Activated T-helper 17 cell treated with anti-CD3 and anti-CD28 coated beads, Interleukin-2, amount 50 U/mL, for 72 hours (primary cell): ENCODE data around the gene HMG20A. TPM values are rescaled to one million over a fixed set of nuclear protein-coding genes. Genes with fewer than 3 reads are reported as not detected.

Source experiments
- ATAC-seq: fragments of 150-1000 bp; cut with Tn5 transposase; replicated peaks from 2 replicates; pipeline ENCODE4 v1.10.0; 2021; ENCODE audit warnings: mild to moderate bottlenecking, moderate library complexity
- H3K27ac Mint-ChIP-seq: one replicate; pipeline ENCODE4 v1.8.0; 2022; ENCODE audit warnings: mixed read lengths
- H3K27me3 Mint-ChIP-seq: one replicate; pipeline ENCODE4 v1.8.0; 2022; ENCODE audit warnings: mixed read lengths
- H3K36me3 Mint-ChIP-seq: one replicate; pipeline ENCODE4 v1.8.0; 2022; ENCODE audit warnings: low read depth, mild to moderate bottlenecking, mixed read lengths
- H3K4me1 Mint-ChIP-seq: one replicate; pipeline ENCODE4 v1.8.0; 2022; ENCODE audit warnings: mixed read lengths
- H3K4me3 Mint-ChIP-seq: one replicate; pipeline ENCODE4 v1.8.0; 2022; ENCODE audit warnings: mild to moderate bottlenecking, mixed read lengths
- H3K9me3 Mint-ChIP-seq: one replicate; pipeline ENCODE4 v1.8.0; 2022; ENCODE audit warnings: mixed read lengths
- total RNA-seq, 2 donors: library from RNA; stranded (reverse); gene quantifications; one replicate each; pipeline ENCODE4 v1.2.3, GENCODE V29; 2022

The HMG20A gene
- total RNA-seq, 2 donors from 2014 or later, result 30.4 to 31.2 TPM

GRCh38 chr15:77528968-77529319 is 108.3 kb downstream of the HMG20A start:
- H3K9me3 Mint-ChIP-seq, result no peaks in the 10 kb centered on the region
- no peak overlapping the region for H3K27ac Mint-ChIP-seq
- no peak for ATAC-seq
- no peak overlapping the region for H3K4me3 Mint-ChIP-seq
- H3K36me3 Mint-ChIP-seq, result no peaks in the 10 kb centered on the region
- H3K27me3 Mint-ChIP-seq, result peaks cover 4% of the 10 kb centered on the region
- H3K4me1 Mint-ChIP-seq, result no peaks in the 10 kb centered on the region

GRCh38 chr15:77529394-77530159 is 108.9 kb downstream of the HMG20A start:
- Mint-ChIP-seq H3K27ac (no peak overlapping the region), H3K4me3 (no peak overlapping the region)
- no peak for ATAC-seq

GRCh38 chr15:77530576-77530975 is 109.9 kb downstream of the HMG20A start:
- Mint-ChIP-seq H3K9me3 (no peaks in the 10 kb centered on the region), H3K36me3 (no peaks in the 10 kb centered on the region), H3K4me3 (no peak overlapping the region), H3K27ac (no peak overlapping the region), H3K4me1 (no peaks in the 10 kb centered on the region), H3K27me3 (peaks cover 4% of the 10 kb centered on the region)
- no peak for ATAC-seq

More at GRCh38 chr15:77529394-77530159, 108.9 kb downstream of the HMG20A start:
- no peaks in the 10 kb centered on the region for H3K9me3 Mint-ChIP-seq
- no peaks in the 10 kb centered on the region for H3K36me3 Mint-ChIP-seq
- H3K4me1 Mint-ChIP-seq, result no peaks in the 10 kb centered on the region
- peaks cover 4% of the 10 kb centered on the region for H3K27me3 Mint-ChIP-seq

- Mint-ChIP-seq H3K4me1 (no peaks in the 10 kb centered on the region), H3K27ac (no peak overlapping the region), H3K4me3 (no peak overlapping the region), H3K9me3 (no peaks in the 10 kb centered on the region), H3K36me3 (no peaks in the 10 kb centered on the region), H3K27me3 (peaks cover 8% of the 10 kb centered on the region)
- ATAC-seq, result no peak
Observed at GRCh38 chr15:77531191-77532000, 110.7 kb downstream of the HMG20A start.

- ATAC-seq, result no peak
- H3K36me3 Mint-ChIP-seq, result no peaks in the 10 kb centered on the region
Observed at GRCh38 chr15:77532067-77532710, 111.5 kb downstream of the HMG20A start.

GRCh38 chr15:77532846-77533245 is 112.2 kb downstream of the HMG20A start:
- H3K4me1 Mint-ChIP-seq, result no peaks in the 10 kb centered on the region
- H3K27ac Mint-ChIP-seq, result no peak overlapping the region
- H3K36me3 Mint-ChIP-seq, result no peaks in the 10 kb centered on the region
- peaks cover 15% of the 10 kb centered on the region for H3K27me3 Mint-ChIP-seq
- ATAC-seq, result no peak
- H3K9me3 Mint-ChIP-seq, result no peaks in the 10 kb centered on the region
- no peak overlapping the region for H3K4me3 Mint-ChIP-seq

More at GRCh38 chr15:77532067-77532710, 111.5 kb downstream of the HMG20A start:
- Mint-ChIP-seq H3K27ac (no peak overlapping the region), H3K27me3 (peaks cover 10% of the 10 kb centered on the region), H3K4me3 (no peak overlapping the region), H3K9me3 (no peaks in the 10 kb centered on the region), H3K4me1 (no peaks in the 10 kb centered on the region)

GRCh38 chr15:77533578-77534430 is 113.1 kb downstream of the HMG20A start:
- peaks cover 15% of the 10 kb centered on the region for H3K27me3 Mint-ChIP-seq
- ATAC-seq, result no peak
- H3K4me1 Mint-ChIP-seq, result no peaks in the 10 kb centered on the region
- no peaks in the 10 kb centered on the region for H3K9me3 Mint-ChIP-seq
- H3K36me3 Mint-ChIP-seq, result no peaks in the 10 kb centered on the region
- no peak overlapping the region for H3K27ac Mint-ChIP-seq
- H3K4me3 Mint-ChIP-seq, result no peak overlapping the region

Other genes starting within 250 kb of the HMG20A start
- gene PEAK1, start 784 bp upstream of the HMG20A start, total RNA-seq, result 10 to 100 TPM; 16.2 to 16.6 TPM
- gene LINGO1, start 212.0 kb downstream of the HMG20A start, total RNA-seq, result not detected